Astrocyte of the spinal cord (primary cell): ENCODE measurements around the gene HOXC5.
A peak's percentile ranks its signal among the peaks of the same experiment; 100 is the strongest.

ENCODE experiments used
- DNase-seq: peaks from one replicate; pipeline ENCODE4 v3.0.0; 2011; ENCODE audit warnings: low read depth, low spot score
- H3K4me3 ChIP-seq: 2 replicates; pipeline ENCODE4 v1.5.1; 2011; ENCODE audit warnings: low read depth, mild to moderate bottlenecking, low read length, moderate library complexity
- CTCF ChIP-seq: IDR thresholded peaks from 2 replicates; pipeline ENCODE4 v1.5.1; 2012; ENCODE audit warnings: low read depth, mild to moderate bottlenecking, low read length, inconsistent platforms
- in situ Hi-C: cut with HindIII; loops from 2 replicates; pipeline ENCODE4 v1.10.0; 2017; ENCODE audit warnings: low sequenced_read_pairs

HOXC5 gene

GRCh38 chr12:54046809-54047159 is 13.9 kb downstream of the HOXC5 start:
- in situ Hi-C loops = no loop called here
- peak overlapping the region; percentile 30 for H3K4me3 ChIP-seq
- no peak for DNase-seq
- no peak for TF ChIP-seq CTCF

- H3K4me3 ChIP-seq = peak overlapping the region; percentile 30
- no peak for TF ChIP-seq CTCF
- DNase-seq = no peak
- in situ Hi-C loops = no loop called here
Measured at GRCh38 chr12:54047160-54047963, 14.5 kb downstream of the HOXC5 start.

- peak overlapping the region; percentile 30 for H3K4me3 ChIP-seq
- in situ Hi-C loops = no loop called here
- DNase-seq = no peak
- no peak for TF ChIP-seq CTCF
Measured at GRCh38 chr12:54047964-54048303, 15.1 kb downstream of the HOXC5 start.

- no peak for DNase-seq
- TF ChIP-seq CTCF = no peak
- peak overlapping the region; percentile 30 for H3K4me3 ChIP-seq
- in situ Hi-C loops = no loop called here
Measured at GRCh38 chr12:54048406-54049093, 15.7 kb downstream of the HOXC5 start.

- in situ Hi-C loops = no loop called here
- TF ChIP-seq CTCF = no peak
- no peak for DNase-seq
- no peak overlapping the region for H3K4me3 ChIP-seq
Measured at GRCh38 chr12:54049108-54049507, 16.3 kb downstream of the HOXC5 start.

- in situ Hi-C loops = no loop called here
- H3K4me3 ChIP-seq = no peak overlapping the region
- DNase-seq = no peak
- TF ChIP-seq CTCF = no peak
Measured at GRCh38 chr12:54050482-54050810, 17.6 kb downstream of the HOXC5 start.
